ENCODE data around the gene PIP5KL1.
A peak's percentile ranks its signal among the peaks of the same experiment; 100 is the strongest.

PIP5KL1 gene

GRCh38 chr9:127918183-127919107, 12.1 kb downstream of the PIP5KL1 start:
- ATAC-seq (no peak), DNase-seq (peak in 1 of 2 donors; percentile 39)
- Mint-ChIP-seq H3K27ac (peak overlapping the region in 1 of 2 donors; percentile 30), H3K4me1 (peaks cover 77% of the 10 kb centered on the region), H3K9me3 (no peaks in the 10 kb centered on the region), H3K27me3 (peaks cover 8% of the 10 kb centered on the region), H3K4me3 (peak overlapping the region; percentile 45 to 73)

GRCh38 chr9:127917603-127918002, 13.0 kb downstream of the PIP5KL1 start:
- no peaks in the 10 kb centered on the region for H3K9me3 Mint-ChIP-seq
- ATAC-seq (no peak), DNase-seq (no peak)
- H3K4me3 Mint-ChIP-seq, result peak overlapping the region; percentile 54 to 91
- peaks cover 84% of the 10 kb centered on the region for H3K4me1 Mint-ChIP-seq
- peaks cover 8% of the 10 kb centered on the region for H3K27me3 Mint-ChIP-seq
- no peak overlapping the region for H3K27ac Mint-ChIP-seq

- ATAC-seq (peak; percentile 90), DNase-seq (peak; percentile 92 to 94)
- Mint-ChIP-seq H3K9me3 (no peaks in the 10 kb centered on the region), H3K4me3 (peak within 1 kb of the TSS; percentile 88 to 95), H3K27me3 (peaks cover 5% of the 10 kb centered on the region), H3K4me1 (peaks cover 87% of the 10 kb centered on the region), H3K27ac (peak within 1 kb of the TSS; percentile 94 to 98)
Measured at GRCh38 chr9:127916720-127917581, 13.6 kb downstream of the PIP5KL1 start, which contains the start of gene ST6GALNAC4. Gene ST6GALNAC4 (minus strand): TSS chr9:127917041. CDS start chr9:127916419, 622 bp downstream.

- peak; percentile 33 to 58 for DNase-seq
- peak; percentile 27 for ATAC-seq
- Mint-ChIP-seq H3K27ac (peak overlapping the region; percentile 94 to 98), H3K4me1 (peaks cover 87% of the 10 kb centered on the region), H3K4me3 (peak overlapping the region; percentile 88 to 95), H3K27me3 (no peaks in the 10 kb centered on the region), H3K9me3 (no peaks in the 10 kb centered on the region)
Measured at GRCh38 chr9:127915801-127916719, 14.5 kb downstream of the PIP5KL1 start.

GRCh38 chr9:127915325-127915752, 15.2 kb downstream of the PIP5KL1 start:
- no peaks in the 10 kb centered on the region for H3K27me3 Mint-ChIP-seq
- ATAC-seq, result peak; percentile 1
- H3K4me1 Mint-ChIP-seq, result peaks cover 87% of the 10 kb centered on the region
- no peaks in the 10 kb centered on the region for H3K9me3 Mint-ChIP-seq
- DNase-seq, result no peak
- H3K27ac Mint-ChIP-seq, result peak overlapping the region; percentile 93 to 94
- H3K4me3 Mint-ChIP-seq, result peak overlapping the region; percentile 88 to 95

- no peak for ATAC-seq
- DNase-seq, result no peak
- peaks cover 84% of the 10 kb centered on the region for H3K4me1 Mint-ChIP-seq
- H3K27ac Mint-ChIP-seq, result no peak overlapping the region
- H3K4me3 Mint-ChIP-seq, result no peak overlapping the region
- no peaks in the 10 kb centered on the region for H3K27me3 Mint-ChIP-seq
- no peaks in the 10 kb centered on the region for H3K9me3 Mint-ChIP-seq
Measured at GRCh38 chr9:127913682-127914081, 16.9 kb downstream of the PIP5KL1 start.

GRCh38 chr9:127912882-127913281, 17.7 kb downstream of the PIP5KL1 start:
- Mint-ChIP-seq H3K4me3 (no peak overlapping the region), H3K4me1 (peaks cover 76% of the 10 kb centered on the region), H3K27ac (peak overlapping the region; percentile 19 to 94), H3K27me3 (no peaks in the 10 kb centered on the region), H3K9me3 (no peaks in the 10 kb centered on the region)
- DNase-seq (no peak), ATAC-seq (no peak)

GRCh38 chr9:127912296-127912695, 18.3 kb downstream of the PIP5KL1 start:
- Mint-ChIP-seq H3K9me3 (no peaks in the 10 kb centered on the region), H3K4me3 (no peak overlapping the region), H3K27ac (peak overlapping the region in 1 of 2 donors; percentile 95), H3K4me1 (peaks cover 72% of the 10 kb centered on the region), H3K27me3 (no peaks in the 10 kb centered on the region)
- ATAC-seq (no peak), DNase-seq (no peak)

- Mint-ChIP-seq H3K9me3 (no peaks in the 10 kb centered on the region), H3K27ac (peak overlapping the region; percentile 86 to 95), H3K4me3 (peak overlapping the region; percentile 9 to 51), H3K27me3 (no peaks in the 10 kb centered on the region), H3K4me1 (peaks cover 78% of the 10 kb centered on the region)
- no peak for DNase-seq
- ATAC-seq, result no peak
Measured at GRCh38 chr9:127910613-127911205, 19.9 kb downstream of the PIP5KL1 start.

- no peak for ATAC-seq
- no peaks in the 10 kb centered on the region for H3K9me3 Mint-ChIP-seq
- no peak overlapping the region for H3K4me3 Mint-ChIP-seq
- H3K27me3 Mint-ChIP-seq, result no peaks in the 10 kb centered on the region
- peaks cover 78% of the 10 kb centered on the region for H3K4me1 Mint-ChIP-seq
- H3K27ac Mint-ChIP-seq, result no peak overlapping the region
- no peak for DNase-seq
Measured at GRCh38 chr9:127909839-127910273, 20.7 kb downstream of the PIP5KL1 start.

GRCh38 chr9:127908660-127908926, 22.0 kb downstream of the PIP5KL1 start:
- H3K27me3 Mint-ChIP-seq, result no peaks in the 10 kb centered on the region
- DNase-seq (no peak), ATAC-seq (no peak)
- H3K9me3 Mint-ChIP-seq, result no peaks in the 10 kb centered on the region
- H3K27ac Mint-ChIP-seq, result peak overlapping the region in 1 of 2 donors; percentile 78
- no peak overlapping the region for H3K4me3 Mint-ChIP-seq
- H3K4me1 Mint-ChIP-seq, result peaks cover 77% of the 10 kb centered on the region

- DNase-seq (no peak), ATAC-seq (no peak)
- no peaks in the 10 kb centered on the region for H3K27me3 Mint-ChIP-seq
- H3K4me3 Mint-ChIP-seq, result no peak overlapping the region
- peaks cover 79% of the 10 kb centered on the region for H3K4me1 Mint-ChIP-seq
- no peaks in the 10 kb centered on the region for H3K9me3 Mint-ChIP-seq
- peak overlapping the region in 1 of 2 donors; percentile 78 for H3K27ac Mint-ChIP-seq
Measured at GRCh38 chr9:127907867-127908659, 22.5 kb downstream of the PIP5KL1 start.

- Mint-ChIP-seq H3K4me1 (peaks cover 70% of the 10 kb centered on the region), H3K4me3 (peak overlapping the region; percentile 96 to 98), H3K27ac (peak overlapping the region; percentile 96 to 99), H3K27me3 (no peaks in the 10 kb centered on the region), H3K9me3 (no peaks in the 10 kb centered on the region)
- DNase-seq (peak; percentile 63 to 72), ATAC-seq (peak; percentile 70)
Measured at GRCh38 chr9:127905788-127906191, 24.8 kb downstream of the PIP5KL1 start.

All from stimulated activated naive CD8-positive, alpha-beta T cell treated with anti-CD3 and anti-CD28 coated beads, Interleukin-15, amount 100 ng/mL, for 72 hours (primary cell).